Astrocyte (in vitro differentiated cells and primary cell): Measurements from ENCODE around the gene SBK3. TPM values are rescaled to one million over a fixed set of nuclear protein-coding genes. Genes with fewer than 3 reads are reported as not detected.

ENCODE experiments used
- DNase-seq: peaks from one replicate; pipeline ENCODE4 v3.0.0-alpha.2; 2010; ENCODE audit warnings: low read depth
- FAIRE-seq: peaks from 2 replicates; lab custom pipeline; 2011; peaks lifted over from hg19 to GRCh38; lab: Jason Lieb, UNC
- H2AFZ ChIP-seq: 2 replicates; pipeline ENCODE4 v1.6.0; 2012; ENCODE audit warnings: low read depth, low read length, inconsistent platforms
- H3K27ac ChIP-seq: 2 replicates; pipeline ENCODE4 v1.5.1; 2011; ENCODE audit warnings: low read depth, low read length, inconsistent platforms
- H3K27me3 ChIP-seq: 2 replicates; pipeline ENCODE4 v1.6.0; 2011; ENCODE audit warnings: low read length, inconsistent platforms; ENCODE audit not compliant: insufficient read depth
- H3K36me3 ChIP-seq: 2 replicates; pipeline ENCODE4 v1.5.1; 2011; ENCODE audit warnings: low read length, inconsistent platforms; ENCODE audit not compliant: insufficient read depth
- H3K4me1 ChIP-seq: 2 replicates; pipeline ENCODE4 v1.5.1; 2011; ENCODE audit warnings: low read length, inconsistent platforms; ENCODE audit not compliant: insufficient read depth
- H3K4me2 ChIP-seq: 2 replicates; pipeline ENCODE4 v1.6.0; 2012; ENCODE audit warnings: low read length, inconsistent platforms
- H3K4me3 ChIP-seq: 2 replicates; pipeline ENCODE4 v1.5.1; 2011; ENCODE audit warnings: low read depth, mild to moderate bottlenecking, low read length, inconsistent platforms; ENCODE audit not compliant: insufficient read depth
- H3K79me2 ChIP-seq: 2 replicates; pipeline ENCODE4 v1.6.0; 2012; ENCODE audit warnings: mild to moderate bottlenecking, low read length, inconsistent platforms; ENCODE audit not compliant: insufficient read depth
- H3K9ac ChIP-seq: 2 replicates; pipeline ENCODE4 v1.6.0; 2012; ENCODE audit warnings: mild to moderate bottlenecking, low read length, inconsistent platforms
- H3K9me3 ChIP-seq: 2 replicates; pipeline ENCODE4 v1.5.1; 2012; ENCODE audit warnings: low read depth, mild to moderate bottlenecking, low read length, inconsistent platforms; ENCODE audit not compliant: insufficient read depth
- H4K20me1 ChIP-seq: 2 replicates; pipeline ENCODE4 v1.6.0; 2012; ENCODE audit warnings: low read length, inconsistent platforms; ENCODE audit not compliant: insufficient read depth
- H3K27ac Mint-ChIP-seq: one replicate; pipeline ENCODE4 v1.8.0; 2021; ENCODE audit warnings: mild to moderate bottlenecking, mixed read lengths; ENCODE audit not compliant: unreplicated experiment
- H3K27me3 Mint-ChIP-seq: one replicate; pipeline ENCODE4 v1.8.0; 2021; ENCODE audit warnings: low read depth, mixed read lengths; ENCODE audit not compliant: unreplicated experiment
- H3K36me3 Mint-ChIP-seq: one replicate; pipeline ENCODE4 v1.8.0; 2021; ENCODE audit warnings: low read depth, mixed read lengths; ENCODE audit not compliant: unreplicated experiment
- H3K4me1 Mint-ChIP-seq: one replicate; pipeline ENCODE4 v1.8.0; 2021; ENCODE audit warnings: low read depth, mixed read lengths; ENCODE audit not compliant: unreplicated experiment
- H3K4me3 Mint-ChIP-seq: one replicate; pipeline ENCODE4 v1.8.0; 2021; ENCODE audit warnings: mild to moderate bottlenecking, moderate library complexity, mixed read lengths; ENCODE audit not compliant: unreplicated experiment
- H3K9me3 Mint-ChIP-seq: one replicate; pipeline ENCODE4 v1.8.0; 2021; ENCODE audit warnings: mild to moderate bottlenecking, mixed read lengths; ENCODE audit not compliant: unreplicated experiment
- EZH2 ChIP-seq: IDR thresholded peaks from 2 replicates; pipeline ENCODE4 v1.6.1; 2012; ENCODE audit warnings: mild to moderate bottlenecking, low read length, inconsistent platforms; ENCODE audit not compliant: insufficient read depth
- total RNA-seq: library from RNA; stranded (reverse); gene quantifications from 2 replicates; pipeline ENCODE4 v1.2.1, GENCODE V29; 2021
- TF ChIP-seq, protein P1 (sequence below): IDR thresholded peaks from 2 replicates; pipeline ENCODE4 v1.5.1; 2011; ENCODE audit warnings: low read depth, mild to moderate bottlenecking, inconsistent platforms, low read length, moderate library complexity; ENCODE audit not compliant: insufficient read depth

SBK3 gene
- total RNA-seq, 1 donor from 2014 or later = 0.91 TPM

GRCh38 chr19:55579766-55580621 lies 34.7 kb upstream of the SBK3 start:
- FAIRE-seq = no peak
- H3K9me3 Mint-ChIP-seq = no peaks in the 10 kb centered on the region

DNA sequence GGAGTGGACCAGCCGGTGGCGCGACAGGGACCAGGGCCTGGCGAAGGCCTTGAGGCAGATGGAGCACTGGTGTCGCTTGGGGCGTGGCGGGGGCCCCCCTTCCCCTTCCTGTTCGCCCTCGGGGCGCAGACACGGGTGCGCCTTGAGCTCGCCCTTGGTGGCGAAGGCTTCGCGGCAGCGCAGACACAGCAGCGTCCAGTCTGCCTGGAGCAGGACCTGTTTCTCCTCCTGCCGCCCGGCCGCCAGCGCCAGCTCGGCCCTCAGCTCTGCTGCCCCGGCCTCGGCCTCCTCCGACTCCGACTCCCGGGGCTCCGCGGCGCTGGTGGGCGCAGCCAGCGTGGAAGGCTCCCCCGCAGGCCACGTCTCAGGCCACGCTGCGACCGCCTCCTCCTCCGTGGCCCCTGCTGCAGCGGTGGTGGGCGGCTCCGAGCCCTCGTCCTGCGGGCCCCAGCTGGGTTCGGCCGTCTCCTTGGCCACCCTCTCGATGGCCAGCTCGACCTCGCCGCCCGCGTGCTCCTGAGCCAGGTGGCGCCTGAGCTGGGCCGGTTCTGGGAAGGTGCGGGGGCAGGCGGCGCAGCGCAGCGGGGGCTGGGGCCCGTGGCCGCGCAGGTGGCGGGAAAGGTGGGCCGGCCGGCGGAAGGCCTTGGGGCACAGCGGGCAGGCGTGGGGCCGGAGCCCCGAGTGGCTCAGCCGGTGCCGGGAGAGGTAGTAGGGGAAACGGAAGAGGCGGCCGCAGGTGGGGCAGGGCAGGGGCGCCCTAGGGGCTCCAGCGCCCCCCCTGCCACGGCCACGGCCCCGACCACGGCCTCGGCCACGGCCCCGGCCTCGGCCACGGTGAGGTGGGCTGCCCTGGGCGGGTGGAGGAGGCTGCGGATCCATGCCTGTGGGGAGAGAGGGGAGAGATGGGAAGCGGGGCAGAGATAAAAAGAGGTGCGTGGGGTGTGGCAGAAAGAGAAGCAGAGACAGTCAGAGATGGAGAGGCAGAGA lies 33.7 kb upstream of the SBK3 start:
- Mint-ChIP-seq H3K27ac (peak overlapping the region; percentile 82), H3K9me3 (no peaks in the 10 kb centered on the region), H3K4me1 (peaks cover 25% of the 10 kb centered on the region), H3K36me3 (peaks cover 14% of the 10 kb centered on the region), H3K27me3 (no peaks in the 10 kb centered on the region), H3K4me3 (peak overlapping the region; percentile 96)
- Histone ChIP-seq H3K9ac (peak overlapping the region; percentile 92), H3K79me2 (peaks cover 27% of the 10 kb centered on the region), H3K27me3 (no peaks in the 10 kb centered on the region), H3K4me1 (peaks cover 4% of the 10 kb centered on the region), H3K9me3 (no peaks in the 10 kb centered on the region), H3K36me3 (peaks cover 5% of the 10 kb centered on the region), H3K27ac (no peak overlapping the region), H3K4me3 (peak overlapping the region; percentile 80), H2AFZ (no peak overlapping the region), H4K20me1 (peaks cover 12% of the 10 kb centered on the region), H3K4me2 (peak overlapping the region; percentile 99)
- FAIRE-seq (no peak), DNase-seq (no peak)
- TF ChIP-seq, protein P1, sequence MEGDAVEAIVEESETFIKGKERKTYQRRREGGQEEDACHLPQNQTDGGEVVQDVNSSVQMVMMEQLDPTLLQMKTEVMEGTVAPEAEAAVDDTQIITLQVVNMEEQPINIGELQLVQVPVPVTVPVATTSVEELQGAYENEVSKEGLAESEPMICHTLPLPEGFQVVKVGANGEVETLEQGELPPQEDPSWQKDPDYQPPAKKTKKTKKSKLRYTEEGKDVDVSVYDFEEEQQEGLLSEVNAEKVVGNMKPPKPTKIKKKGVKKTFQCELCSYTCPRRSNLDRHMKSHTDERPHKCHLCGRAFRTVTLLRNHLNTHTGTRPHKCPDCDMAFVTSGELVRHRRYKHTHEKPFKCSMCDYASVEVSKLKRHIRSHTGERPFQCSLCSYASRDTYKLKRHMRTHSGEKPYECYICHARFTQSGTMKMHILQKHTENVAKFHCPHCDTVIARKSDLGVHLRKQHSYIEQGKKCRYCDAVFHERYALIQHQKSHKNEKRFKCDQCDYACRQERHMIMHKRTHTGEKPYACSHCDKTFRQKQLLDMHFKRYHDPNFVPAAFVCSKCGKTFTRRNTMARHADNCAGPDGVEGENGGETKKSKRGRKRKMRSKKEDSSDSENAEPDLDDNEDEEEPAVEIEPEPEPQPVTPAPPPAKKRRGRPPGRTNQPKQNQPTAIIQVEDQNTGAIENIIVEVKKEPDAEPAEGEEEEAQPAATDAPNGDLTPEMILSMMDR = no peak
- TF ChIP-seq EZH2 = no peak

More at GRCh38 chr19:55579766-55580621, 34.7 kb upstream of the SBK3 start:
- Histone ChIP-seq H3K4me3 (peak overlapping the region; percentile 80), H4K20me1 (peaks cover 12% of the 10 kb centered on the region), H3K9ac (peak overlapping the region; percentile 92), H3K27me3 (no peaks in the 10 kb centered on the region), H3K4me1 (peaks cover 4% of the 10 kb centered on the region), H3K36me3 (peaks cover 5% of the 10 kb centered on the region), H3K4me2 (peak overlapping the region; percentile 99), H3K79me2 (peaks cover 27% of the 10 kb centered on the region), H3K9me3 (no peaks in the 10 kb centered on the region), H3K27ac (peak overlapping the region; percentile 90), H2AFZ (peak overlapping the region; percentile 63)
- H3K4me3 Mint-ChIP-seq = peak overlapping the region; percentile 96
- peak overlapping the region; percentile 82 for H3K27ac Mint-ChIP-seq
- no peaks in the 10 kb centered on the region for H3K27me3 Mint-ChIP-seq
- TF ChIP-seq, protein P1 = no peak
- TF ChIP-seq EZH2 = no peak
- H3K4me1 Mint-ChIP-seq = peaks cover 25% of the 10 kb centered on the region
- H3K36me3 Mint-ChIP-seq = peaks cover 14% of the 10 kb centered on the region
- no peak for DNase-seq
